IMR-90 (cell line): ENCODE measurements around the gene HPS4. TPM values are rescaled to one million over a fixed set of nuclear protein-coding genes. Genes with fewer than 3 reads are reported as not detected.

ENCODE experiments used
- ATAC-seq: fragments of 200-7000 bp; cut with Tn5 transposase; 2 replicates; pipeline ENCODE4 v1.9.1; 2020; ENCODE audit warnings: low read depth, mild to moderate bottlenecking, moderate library complexity
- BruUV-seq: library from RNA; stranded (reverse); fragments of 400-500 nt; replicated peaks from 2 replicates; lab custom pipeline; 2021; lab: Mats Ljungman, UMichigan
- CTCF ChIA-PET: fragments of 300-600 bp; formaldehyde crosslinking; extraction: SDS; loops from one replicate; lab custom pipeline; 2021; ENCODE audit warnings: antibody characterized with exemption; lab: Yijun Ruan, JAX
- POLR2A ChIA-PET: fragments of 300-600 bp; sonication (Branson Sonifier 250); formaldehyde crosslinking; loops from one replicate; lab custom pipeline; 2022; ENCODE audit warnings: antibody characterized with exemption; ENCODE audit not compliant: unreplicated experiment; lab: Charles Lee
- DNase-seq: peaks from one replicate; pipeline ENCODE4 v3.0.0; 2013
- H2AFZ ChIP-seq: replicated peaks from 2 replicates; pipeline ENCODE3; 2013; ENCODE audit warnings: low read length, mild to moderate bottlenecking; ENCODE audit not compliant: poor library complexity
- H2AK5ac ChIP-seq: 2 replicates; pipeline ENCODE4 v1.6.1; 2013; ENCODE audit warnings: low read depth, low read length, inconsistent platforms
- H2AK9ac ChIP-seq: replicated peaks from 2 replicates; pipeline ENCODE3; 2013; ENCODE audit warnings: mild to moderate bottlenecking, low read depth, low read length, moderate library complexity; ENCODE audit not compliant: poor library complexity
- H2BK120ac ChIP-seq: 2 replicates; pipeline ENCODE4 v1.6.1; 2013; ENCODE audit warnings: low read depth, low read length, inconsistent platforms
- H2BK15ac ChIP-seq: 3 replicates; pipeline ENCODE4 v1.6.1; 2013; ENCODE audit warnings: low read depth, low read length, inconsistent platforms
- H2BK20ac ChIP-seq: 2 replicates; pipeline ENCODE4 v1.6.1; 2013; ENCODE audit warnings: low read depth, mild to moderate bottlenecking, inconsistent platforms, low read length, moderate library complexity
- H2BK5ac ChIP-seq: 2 replicates; pipeline ENCODE4 v1.6.1; 2013; ENCODE audit warnings: mild to moderate bottlenecking, low read depth, low read length, inconsistent platforms; ENCODE audit not compliant: poor library complexity, severe bottlenecking
- H3K14ac ChIP-seq: replicated peaks from 2 replicates; pipeline ENCODE4 v1.6.1; 2013; ENCODE audit warnings: low read depth, low read length, inconsistent platforms
- H3K18ac ChIP-seq: 2 replicates; pipeline ENCODE4 v1.6.1; 2013; ENCODE audit warnings: low read depth, low read length, control low read depth
- H3K23ac ChIP-seq: 2 replicates; pipeline ENCODE4 v1.6.1; 2013; ENCODE audit warnings: low read depth, low read length, inconsistent platforms
- H3K27ac ChIP-seq: 2 replicates; pipeline ENCODE4 v1.5.1; 2013; ENCODE audit warnings: mild to moderate bottlenecking, control low read depth, low read length; ENCODE audit not compliant: insufficient read depth
- H3K27me3 ChIP-seq: 2 replicates; pipeline ENCODE4 v1.6.1; 2013; ENCODE audit warnings: low read length; ENCODE audit not compliant: control insufficient read depth, insufficient read depth
- H3K36me3 ChIP-seq: 2 replicates; pipeline ENCODE4 v1.6.1; 2013; ENCODE audit warnings: low read length, mixed read lengths; ENCODE audit not compliant: control insufficient read depth, insufficient read depth
- H3K4ac ChIP-seq: 2 replicates; pipeline ENCODE4 v1.6.1; 2013; ENCODE audit warnings: low read depth, low read length, inconsistent platforms
- H3K4me1 ChIP-seq: 2 replicates; pipeline ENCODE4 v1.6.1; 2013; ENCODE audit warnings: low read length, mixed read lengths; ENCODE audit not compliant: control insufficient read depth, insufficient read depth
- H3K4me2 ChIP-seq: 2 replicates; pipeline ENCODE4 v1.6.1; 2013; ENCODE audit warnings: low read depth, mild to moderate bottlenecking, control low read depth, low read length, moderate library complexity
- H3K4me3 ChIP-seq: 2 replicates; pipeline ENCODE4 v1.5.1; 2013; ENCODE audit warnings: low read depth, mild to moderate bottlenecking, control low read depth, low read length, moderate library complexity; ENCODE audit not compliant: insufficient read depth
- H3K56ac ChIP-seq: 2 replicates; pipeline ENCODE4 v1.6.1; 2013; ENCODE audit warnings: low read length, inconsistent platforms; ENCODE audit not compliant: insufficient read depth; ENCODE audit errors: extremely low read depth
- H3K79me1 ChIP-seq, 2 experiments: 2 replicates each; pipeline ENCODE4 v1.6.1; 2013; ENCODE audit warnings: low read length in 2 of 2, inconsistent platforms in 1 of 2, low read depth in 1 of 2
- H3K9ac ChIP-seq: 2 replicates; pipeline ENCODE4 v1.6.1; 2013; ENCODE audit warnings: low read depth, low read length, control low read depth
- H3K9me1 ChIP-seq: 2 replicates; pipeline ENCODE4 v1.6.1; 2013; ENCODE audit warnings: low read length, inconsistent platforms; ENCODE audit not compliant: insufficient read depth
- H3K9me3 ChIP-seq: 2 replicates; pipeline ENCODE4 v1.6.1; 2013; ENCODE audit warnings: low read length; ENCODE audit not compliant: control insufficient read depth, insufficient read depth
- H4K20me1 ChIP-seq: 2 replicates; pipeline ENCODE4 v1.6.1; 2013; ENCODE audit warnings: low read length, inconsistent platforms; ENCODE audit not compliant: insufficient read depth
- H4K5ac ChIP-seq: 2 replicates; pipeline ENCODE4 v1.6.1; 2013; ENCODE audit warnings: mild to moderate bottlenecking, low read depth, low read length, control low read depth
- H4K8ac ChIP-seq, 2 experiments: 2 replicates each; pipeline ENCODE4 v1.6.1; 2013; ENCODE audit warnings: low read depth in 2 of 2, low read length in 2 of 2, control low read depth in 1 of 2, inconsistent platforms in 1 of 2
- H4K91ac ChIP-seq: 2 replicates; pipeline ENCODE4 v1.6.1; 2013; ENCODE audit warnings: low read depth, low read length, inconsistent platforms; ENCODE audit not compliant: insufficient read depth
- BHLHE40 ChIP-seq: fragments of 150-350 bp; IDR thresholded peaks from 2 replicates; pipeline ENCODE4 v1.6.1; 2016; ENCODE audit warnings: mild to moderate bottlenecking, low read depth, low read length
- CEBPB ChIP-seq: IDR thresholded peaks from 2 replicates; pipeline ENCODE4 v1.6.1; 2012; ENCODE audit warnings: low read depth, low read length, improper control_type of control experiment
- CHD1 ChIP-seq: IDR thresholded peaks from 2 replicates; pipeline ENCODE4 v1.6.1; 2012; ENCODE audit warnings: low read depth, low read length, improper control_type of control experiment
- CTCF ChIP-seq: conservative IDR thresholded peaks from 2 replicates; pipeline ENCODE4 v1.5.1; 2012; ENCODE audit warnings: mild to moderate bottlenecking, low read depth, low read length, improper control_type of control experiment
- FOS ChIP-seq: fragments of 150-350 bp; IDR thresholded peaks from 2 replicates; pipeline ENCODE4 v1.6.1; 2016; ENCODE audit warnings: low read depth, low read length
- MAFK ChIP-seq: IDR thresholded peaks from 2 replicates; pipeline ENCODE4 v1.6.1; 2012; ENCODE audit warnings: low read depth, low read length, improper control_type of control experiment
- MAZ ChIP-seq: IDR thresholded peaks from 2 replicates; pipeline ENCODE4 v1.6.1; 2012; ENCODE audit warnings: low read depth, mild to moderate bottlenecking, low read length, improper control_type of control experiment, moderate library complexity, borderline replicate concordance
- MXI1 ChIP-seq: IDR thresholded peaks from 2 replicates; pipeline ENCODE4 v1.6.1; 2012; ENCODE audit warnings: low read depth, mild to moderate bottlenecking, low read length, moderate library complexity, borderline replicate concordance
- NFE2L2 ChIP-seq: fragments of 150-350 bp; IDR thresholded peaks from 2 replicates; pipeline ENCODE4 v1.6.1; 2016; ENCODE audit warnings: low read depth, mild to moderate bottlenecking, low read length
- POLR2A ChIP-seq: IDR thresholded peaks from 2 replicates; pipeline ENCODE4 v1.6.1; 2012; ENCODE audit warnings: mild to moderate bottlenecking, low read depth, low read length
- RCOR1 ChIP-seq: IDR thresholded peaks from 2 replicates; pipeline ENCODE4 v1.6.1; 2012; ENCODE audit warnings: mild to moderate bottlenecking, low read length, improper control_type of control experiment; ENCODE audit not compliant: insufficient replicate concordance
- RFX5 ChIP-seq: IDR thresholded peaks from 2 replicates; pipeline ENCODE4 v1.8.0; 2012; ENCODE audit warnings: low read depth, mild to moderate bottlenecking, low read length, moderate library complexity
- SMC3 ChIP-seq: fragments of 150-350 bp; IDR thresholded peaks from 2 replicates; pipeline ENCODE4 v1.6.1; 2016; ENCODE audit warnings: low read depth, mild to moderate bottlenecking, antibody characterized with exemption, low read length, moderate library complexity
- WGBS, 2 experiments: methylation state at CpG; one replicate each; pipeline versions ENCODE4 v1.1.5 to v1.1.7; 2013; ENCODE audit warnings: missing lambda C conversion rate in 2 of 2; ENCODE audit not compliant: insufficient read length in 1 of 2; ENCODE audit errors: extremely low coverage in 2 of 2; 5-methylcytosine and 5-hydroxymethylcytosine counted together
- dilution Hi-C: fragments of 300-500 bp; cut with HindIII; formaldehyde crosslinking; loops from one replicate; pipeline ENCODE4 v1.14.3; 2018; ENCODE audit warnings: low sequenced_read_pairs; ENCODE audit not compliant: unreplicated experiment
- in situ Hi-C: fragments of 300-500 bp; cut with MboI; formaldehyde crosslinking; loops from 3 replicates; pipeline ENCODE4 v1.14.3; 2019; ENCODE audit warnings: low sequenced_read_pairs, inconsistent platforms, mixed read lengths
- intact Hi-C: fragments of 100-400 bp; cut with micrococcal nuclease; formaldehyde crosslinking; loops from 2 replicates; pipeline ENCODE4 v1.10.0; 2022
- polyA plus RNA-seq, 3 experiments: library from polyadenylated mRNA; depleted of rRNA; stranded (reverse); fragments of >200 nt; gene quantifications; 2 replicates each; pipeline ENCODE4 v1.2.3, GENCODE V29; 2012; ENCODE audit warnings: low replicate concordance in 1 of 3
- total RNA-seq: library from RNA; depleted of rRNA; stranded (reverse); fragments of >200 nt; gene quantifications from 2 replicates; pipeline ENCODE4 v1.2.3, GENCODE V29; 2012
- TF ChIP-seq, protein P1 (sequence below): fragments of 150-350 bp; IDR thresholded peaks from 2 replicates; pipeline ENCODE4 v1.6.1; 2017; ENCODE audit warnings: mild to moderate bottlenecking, antibody characterized with exemption, low read length, low read depth
- TF ChIP-seq, protein P2 (sequence below): fragments of 150-350 bp; IDR thresholded peaks from 2 replicates; pipeline ENCODE4 v1.6.1; 2016; ENCODE audit warnings: low read depth, mild to moderate bottlenecking, low read length, moderate library complexity, borderline replicate concordance

Gene HPS4
- total and polyA plus RNA-seq, 2 of the 4 experiments (the other 2 are of a cell fraction) = 15.8 to 19.0 TPM

DNA sequence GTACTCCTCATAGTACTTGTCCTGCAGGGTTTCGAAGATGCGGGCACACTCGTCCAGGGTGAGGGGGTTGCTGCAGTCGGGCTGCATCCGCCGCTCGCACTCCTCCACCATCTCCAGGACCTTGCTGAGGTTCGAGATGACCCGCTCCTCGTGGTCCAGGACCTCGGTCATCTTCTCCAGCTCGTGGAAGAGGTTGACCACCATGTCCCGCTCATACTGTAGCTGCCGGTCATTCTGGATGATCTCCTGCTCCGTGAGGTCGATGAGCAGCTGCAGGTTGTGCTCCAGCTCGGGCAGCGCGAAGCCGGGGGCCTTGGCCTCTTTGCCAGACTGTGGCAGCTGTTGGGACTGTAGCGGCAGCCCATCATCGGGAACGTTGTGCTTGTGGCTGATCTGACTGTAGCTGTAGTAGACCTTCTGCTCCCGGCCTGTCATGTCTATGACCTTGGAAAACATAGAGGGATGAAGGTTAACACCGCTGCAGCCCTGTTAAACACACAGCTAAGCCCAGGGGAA is 15.7 kb upstream of the HPS4 start:
- DNase-seq (no peak), ATAC-seq (no peak)
- no peak overlapping the region for H4K5ac ChIP-seq
- H3K56ac ChIP-seq = no peak overlapping the region
- H2BK15ac ChIP-seq = no peak overlapping the region
- H3K23ac ChIP-seq = no peak overlapping the region
- dilution Hi-C loops (no loop called here), in situ Hi-C loops (no loop called here), intact Hi-C loops (no loop called here)
- CTCF ChIA-PET = interaction anchor here (1.1 kb wide), 1 partner anchor 167 kb away, joined by 3 read pairs; no protein-coding TSS in a partner anchor
- H3K4me1 ChIP-seq = no peaks in the 10 kb centered on the region
- no peak overlapping the region for H4K8ac ChIP-seq
- H3K9ac ChIP-seq = no peak overlapping the region
- H2AK5ac ChIP-seq = no peak overlapping the region
- H3K79me1 ChIP-seq = peaks cover 8 to 22% of the 10 kb centered on the region in 2 experiments; a peak in 3 of 4 replicates
- WGBS, 2 experiments = 91% methylated on average over 16 of the region's 25 CpGs; no CpG with 5 or more reads in 1 of the 2 experiments
- H3K27me3 ChIP-seq = no peaks in the 10 kb centered on the region
- peaks cover 58% of the 10 kb centered on the region for H3K36me3 ChIP-seq
- H3K14ac ChIP-seq = no peak overlapping the region
- H2AK9ac ChIP-seq = no peak overlapping the region
- no peak overlapping the region for H3K27ac ChIP-seq
- H2AFZ ChIP-seq = no peak overlapping the region
- no peak overlapping the region for H2BK20ac ChIP-seq
- no peak overlapping the region for H3K4me3 ChIP-seq
- TF ChIP-seq, protein P1, sequence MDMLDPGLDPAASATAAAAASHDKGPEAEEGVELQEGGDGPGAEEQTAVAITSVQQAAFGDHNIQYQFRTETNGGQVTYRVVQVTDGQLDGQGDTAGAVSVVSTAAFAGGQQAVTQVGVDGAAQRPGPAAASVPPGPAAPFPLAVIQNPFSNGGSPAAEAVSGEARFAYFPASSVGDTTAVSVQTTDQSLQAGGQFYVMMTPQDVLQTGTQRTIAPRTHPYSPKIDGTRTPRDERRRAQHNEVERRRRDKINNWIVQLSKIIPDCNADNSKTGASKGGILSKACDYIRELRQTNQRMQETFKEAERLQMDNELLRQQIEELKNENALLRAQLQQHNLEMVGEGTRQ = no peak
- TF ChIP-seq NFE2L2 (no peak), BHLHE40 (no peak), RFX5 (no peak), CEBPB (no peak), MAFK (no peak), CTCF (no peak), POLR2A (no peak), MXI1 (no peak), RCOR1 (no peak), FOS (no peak), MAZ (no peak), SMC3 (no peak), CHD1 (no peak)
- TF ChIP-seq, protein P2, sequence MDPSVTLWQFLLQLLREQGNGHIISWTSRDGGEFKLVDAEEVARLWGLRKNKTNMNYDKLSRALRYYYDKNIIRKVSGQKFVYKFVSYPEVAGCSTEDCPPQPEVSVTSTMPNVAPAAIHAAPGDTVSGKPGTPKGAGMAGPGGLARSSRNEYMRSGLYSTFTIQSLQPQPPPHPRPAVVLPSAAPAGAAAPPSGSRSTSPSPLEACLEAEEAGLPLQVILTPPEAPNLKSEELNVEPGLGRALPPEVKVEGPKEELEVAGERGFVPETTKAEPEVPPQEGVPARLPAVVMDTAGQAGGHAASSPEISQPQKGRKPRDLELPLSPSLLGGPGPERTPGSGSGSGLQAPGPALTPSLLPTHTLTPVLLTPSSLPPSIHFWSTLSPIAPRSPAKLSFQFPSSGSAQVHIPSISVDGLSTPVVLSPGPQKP = no peak
- no peak overlapping the region for H3K18ac ChIP-seq
- no peaks in the 10 kb centered on the region for H3K9me3 ChIP-seq
- no peaks in the 10 kb centered on the region for H4K20me1 ChIP-seq
- H2BK120ac ChIP-seq = no peak overlapping the region
- no peaks in the 10 kb centered on the region for H3K9me1 ChIP-seq
- TSS peak; percentile 62 for BruUV-seq
- POLR2A ChIA-PET = no interaction called here
- H2BK5ac ChIP-seq = no peak overlapping the region
- no peak overlapping the region for H4K91ac ChIP-seq
- H3K4ac ChIP-seq = no peak overlapping the region
- no peak overlapping the region for H3K4me2 ChIP-seq
